Motor neuron (in vitro differentiated cells): ENCODE results near the gene RTL1. TPM values are rescaled to one million over a fixed set of nuclear protein-coding genes. Genes with fewer than 3 reads are reported as not detected.

Experiments
- ATAC-seq, 8 experiments: fragments of 200-7000 bp; cut with Tn5 transposase; replicated peaks in 6 of 8; 2 replicates each; pipeline ENCODE4 v1.8.0; 2021; ENCODE audit warnings: mild to moderate bottlenecking in 8 of 8, moderate library complexity in 8 of 8
- H3K27ac ChIP-seq, 2 donors: fragments of 250-450 bp; sonication (Bioruptor Pico); 2 replicates each; pipeline ENCODE4 v1.9.0; 2021; ENCODE audit warnings: antibody characterized with exemption in 2 of 2, mild to moderate bottlenecking in 2 of 2, moderate library complexity in 1 of 2
- H3K4me1 ChIP-seq, 2 donors: fragments of 250-450 bp; sonication (Bioruptor Pico); replicated peaks in 1 of 2; 2 replicates each; pipeline ENCODE4 v1.6.1; 2021; ENCODE audit warnings: antibody characterized with exemption in 2 of 2, mild to moderate bottlenecking in 2 of 2, moderate library complexity in 1 of 2
- H3K4me3 ChIP-seq, 5 donors: fragments of 250-450 bp; sonication (Bioruptor Pico); 2 replicates each; pipeline ENCODE4 v1.9.0; 2021; ENCODE audit warnings: antibody characterized with exemption in 5 of 5, mild to moderate bottlenecking in 5 of 5, moderate library complexity in 4 of 5
- WGBS, 10 experiments: fragments of 450-650 bp; shearing (Covaris generic); methylation state at CpG; one replicate each; pipeline ENCODE4 v1.0.0; 2022; 5-methylcytosine and 5-hydroxymethylcytosine counted together
- in situ Hi-C, 9 experiments: fragments of 400-800 bp; cut with MboI; loops; one replicate each; pipeline ENCODE4 v1.15.0; 2021; ENCODE audit warnings: low sequenced_read_pairs in 9 of 9, low pct_unique_long_range_greater_than_20kb in 2 of 9; ENCODE audit not compliant: unreplicated experiment in 9 of 9
- total RNA-seq, 8 experiments: library from RNA; unstranded; fragments of 300-600 nt; gene quantifications; 2 replicates each; pipeline versions ENCODE4 v1.2.3 to v1.2.4, GENCODE V29; 2022

RTL1 gene
- total RNA-seq, 8 experiments from 2014 or later = 0.14 to 38.6 (median 6.5) TPM

GRCh38 chr14:100842799-100843198, 60.7 kb downstream of the RTL1 start:
- Histone ChIP-seq H3K4me1 (peaks cover 52 to 65% of the 10 kb centered on the region in 2 donors), H3K4me3 (no peak overlapping the region), H3K27ac (peak overlapping the region; percentile 9 to 54)
- in situ Hi-C loops = no loop called here
- WGBS, 10 experiments = 0 to 60% (median 16%) methylated on average over 1 to 7 of the region's 8 CpGs
- peak in 7 of 8 experiments; percentile 10 to 91 (median 88) for ATAC-seq

DNA sequence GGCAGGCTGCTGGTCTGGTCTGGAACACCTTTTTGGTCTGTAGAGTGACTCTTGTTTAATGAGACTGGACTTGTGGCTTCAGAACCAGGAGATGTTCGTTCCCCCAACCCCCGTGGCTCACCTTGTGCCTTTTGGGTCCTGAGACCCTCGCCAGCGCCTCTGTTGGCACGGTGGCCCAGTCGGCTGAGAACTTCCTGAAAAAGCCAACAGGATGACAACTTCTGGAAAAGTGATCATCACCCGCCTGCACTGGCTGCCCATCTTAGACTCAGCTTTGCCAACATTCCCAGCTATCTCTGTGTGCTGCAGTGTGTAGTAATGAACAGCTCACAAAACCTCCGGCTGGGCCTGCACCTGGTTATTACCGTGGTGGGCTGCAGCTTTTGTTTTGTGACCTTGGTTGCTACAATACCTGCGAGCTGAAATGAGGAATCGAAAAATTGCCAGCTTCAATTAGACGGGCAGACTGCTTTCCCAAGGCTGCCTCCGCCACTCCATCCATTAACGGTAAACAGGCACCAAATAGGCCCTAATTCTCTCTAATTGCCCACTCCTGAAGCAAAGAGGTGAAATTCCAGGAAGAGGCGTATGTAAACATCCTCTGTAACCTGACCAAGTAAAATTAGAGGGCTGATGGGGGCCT, 61.6 kb downstream of the RTL1 start:
- Histone ChIP-seq H3K27ac (no peak overlapping the region), H3K4me1 (peaks cover 59 to 70% of the 10 kb centered on the region in 2 donors), H3K4me3 (no peak overlapping the region)
- no peak for ATAC-seq
- WGBS, 10 experiments = 70 to 100% (median 89%) methylated on average over 2 to 13 of the region's 15 CpGs; no CpG with 5 or more reads in 2 of the 10 experiments
- in situ Hi-C loops = no loop called here

GRCh38 chr14:100841066-100841760, 62.3 kb downstream of the RTL1 start:
- Histone ChIP-seq H3K4me3 (no peak overlapping the region), H3K4me1 (peaks cover 59 to 66% of the 10 kb centered on the region in 2 donors), H3K27ac (peak overlapping the region in 1 of 2 donors; percentile 5)
- ATAC-seq = no peak
- WGBS, 10 experiments = 69 to 93% (median 72%) methylated on average over 2 to 5 of the region's 21 CpGs; no CpG with 5 or more reads in 7 of the 10 experiments
- in situ Hi-C loops = no loop called here

- Histone ChIP-seq H3K4me3 (no peak overlapping the region), H3K4me1 (peaks cover 59% of the 10 kb centered on the region in 2 donors), H3K27ac (peak overlapping the region in 1 of 2 donors; percentile 29)
- in situ Hi-C loops = no loop called here
- no peak for ATAC-seq
- 25 to 86% (median 50%) methylated on average over 2 to 16 of the region's 21 CpGs; no CpG with 5 or more reads in 2 of the 10 experiments for WGBS, 10 experiments
Measured at GRCh38 chr14:100840286-100841065, 63.0 kb downstream of the RTL1 start.

DNA sequence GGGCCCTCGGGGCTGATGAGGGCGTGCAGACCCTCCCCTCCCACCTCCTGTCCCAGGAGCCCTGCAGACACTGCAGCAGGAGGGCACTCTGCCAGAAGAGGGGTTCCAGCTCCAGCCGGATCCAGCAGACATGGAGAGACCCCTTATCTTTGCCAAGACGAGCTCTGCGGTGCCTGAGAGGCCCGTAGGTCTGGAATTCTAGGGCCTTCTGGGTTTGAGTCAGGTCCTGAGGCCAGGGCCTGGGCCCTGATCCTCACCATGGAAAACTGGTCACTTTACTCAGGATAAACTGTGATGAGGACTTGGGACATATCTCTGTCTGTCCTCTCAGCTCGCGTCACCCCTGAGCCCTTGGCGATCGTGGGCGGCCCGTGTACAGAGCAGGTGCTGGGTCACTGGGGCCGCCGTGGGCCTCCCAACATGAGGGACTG, 63.8 kb downstream of the RTL1 start:
- in situ Hi-C loops = no loop called here
- peak overlapping the region in 1 of 2 donors; percentile 29 for H3K27ac ChIP-seq
- WGBS, 10 experiments = 0 to 83% (median 72%) methylated on average over 1 to 9 of the region's 14 CpGs; no CpG with 5 or more reads in 4 of the 10 experiments
- peaks cover 62 to 64% of the 10 kb centered on the region in 2 donors for H3K4me1 ChIP-seq
- no peak overlapping the region for H3K4me3 ChIP-seq
- ATAC-seq = no peak

DNA sequence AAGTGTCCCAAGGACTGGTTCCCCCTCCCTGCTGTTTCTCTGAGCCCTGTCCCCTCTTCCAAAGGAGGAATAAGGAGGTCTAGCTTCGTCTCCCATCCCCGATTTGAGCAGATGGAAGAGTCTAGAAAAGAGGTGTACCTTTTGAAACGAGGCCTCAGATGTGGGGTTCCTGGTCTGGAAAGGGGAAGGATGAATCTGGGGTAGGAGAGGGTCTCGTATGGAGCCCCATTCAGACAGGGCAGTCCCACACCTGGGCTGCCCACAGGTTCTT, 64.3 kb downstream of the RTL1 start:
- H3K4me1 ChIP-seq = peaks cover 62 to 64% of the 10 kb centered on the region in 2 donors
- 0 to 60% (median 30%) methylated on average over 1 to 4 of the region's 4 CpGs; no CpG with 5 or more reads in 5 of the 10 experiments for WGBS, 10 experiments
- in situ Hi-C loops = no loop called here
- no peak for ATAC-seq
- H3K27ac ChIP-seq = no peak overlapping the region
- no peak overlapping the region for H3K4me3 ChIP-seq

GRCh38 chr14:100838493-100839314, 64.8 kb downstream of the RTL1 start:
- Histone ChIP-seq H3K27ac (no peak overlapping the region), H3K4me1 (peaks cover 62 to 63% of the 10 kb centered on the region in 2 donors)
- WGBS, 10 experiments = 17 to 85% (median 60%) methylated on average over 1 to 7 of the region's 14 CpGs; no CpG with 5 or more reads in 1 of the 10 experiments

DNA sequence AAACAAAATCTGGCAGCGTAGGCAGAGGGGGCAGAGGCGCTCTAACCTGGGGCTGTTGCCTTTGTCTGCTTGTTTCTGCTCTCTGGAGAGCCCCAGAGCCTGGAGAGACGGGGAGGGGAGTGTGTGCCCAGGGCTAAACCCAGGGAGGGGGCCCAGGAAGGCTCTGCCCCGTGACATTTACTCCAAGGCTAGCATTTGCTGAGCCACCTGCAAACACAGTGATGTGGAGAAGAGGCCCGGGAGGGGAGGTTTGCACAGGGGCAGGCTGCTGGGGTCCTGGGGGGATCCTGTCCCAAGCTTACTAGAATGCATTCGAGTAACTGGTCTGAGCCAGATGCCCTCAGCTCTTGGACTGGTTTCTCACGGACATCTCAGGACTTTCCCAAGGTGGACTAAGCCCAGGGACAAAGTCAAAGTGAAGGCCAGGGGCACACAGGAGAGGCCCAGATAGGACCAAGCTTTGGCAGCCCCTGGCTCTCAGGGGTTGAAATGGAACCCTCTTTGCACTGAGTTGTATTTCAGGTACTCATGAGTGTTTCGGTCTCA, 65.6 kb downstream of the RTL1 start:
- H3K4me1 ChIP-seq = peaks cover 60% of the 10 kb centered on the region in 2 donors
- WGBS, 10 experiments = 20 to 100% (median 70%) methylated on average over 1 to 3 of the region's 8 CpGs; no CpG with 5 or more reads in 4 of the 10 experiments
- peak overlapping the region in 1 of 2 donors; percentile 17 for H3K27ac ChIP-seq
- ATAC-seq = peak in 7 of 8 experiments; percentile 0 to 58 (median 42)
- in situ Hi-C loops = no loop called here
- no peak overlapping the region for H3K4me3 ChIP-seq

More at GRCh38 chr14:100838493-100839314, 64.8 kb downstream of the RTL1 start:
- H3K4me3 ChIP-seq = no peak overlapping the region
- in situ Hi-C loops = no loop called here
- peak in 2 of 8 experiments; percentile 0 to 7 for ATAC-seq

DNA sequence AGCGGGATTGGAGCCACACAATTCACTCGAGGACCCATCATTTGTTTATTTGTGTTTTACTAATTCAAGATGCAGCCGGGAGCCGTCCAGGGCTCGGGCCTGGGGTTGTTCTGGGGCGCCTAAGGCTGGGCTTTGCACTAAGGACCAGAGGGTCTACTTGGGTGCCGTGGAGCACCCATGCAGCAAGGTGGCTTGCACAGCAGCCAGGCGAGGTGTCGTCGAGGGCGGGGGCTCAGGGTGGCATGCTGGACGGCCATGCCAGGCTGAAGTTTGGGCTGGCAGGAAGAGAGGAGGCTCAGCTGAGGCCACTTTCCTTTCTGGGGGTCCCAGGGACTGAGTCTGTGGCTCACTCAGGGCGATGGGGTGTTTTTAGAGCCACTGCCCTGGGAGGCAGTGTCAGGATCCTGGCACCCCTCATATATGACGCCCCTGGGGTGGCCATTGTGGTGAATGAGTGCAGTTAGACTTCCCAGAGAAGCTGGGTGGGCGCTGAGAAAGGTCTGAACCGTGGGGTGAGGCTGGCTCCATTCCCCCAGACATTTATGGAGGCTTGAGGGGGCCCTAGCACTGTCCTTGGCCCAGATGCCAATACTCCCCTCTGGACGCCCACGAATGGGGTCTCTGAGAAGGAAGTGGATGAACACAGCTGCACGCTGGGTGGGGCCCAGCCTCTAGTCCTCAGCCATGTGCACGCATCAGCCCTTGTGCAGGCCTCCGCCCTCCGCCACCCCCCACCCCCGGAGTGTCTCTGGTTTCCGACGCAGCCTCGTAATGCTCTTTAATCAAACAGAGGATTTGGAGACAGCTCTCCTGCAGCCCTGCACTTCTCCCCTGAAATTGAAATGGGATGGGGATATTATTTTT, 66.3 kb downstream of the RTL1 start:
- ATAC-seq = peak in 7 of 8 experiments; percentile 25 to 53 (median 37)
- Histone ChIP-seq H3K4me3 (no peak overlapping the region), H3K4me1 (peaks cover 60% of the 10 kb centered on the region in 2 donors), H3K27ac (peak overlapping the region in 1 of 2 donors; percentile 17)
- WGBS, 10 experiments = 17 to 100% (median 83%) methylated on average over 1 to 11 of the region's 26 CpGs; no CpG with 5 or more reads in 1 of the 10 experiments
- in situ Hi-C loops = no loop called here

DNA sequence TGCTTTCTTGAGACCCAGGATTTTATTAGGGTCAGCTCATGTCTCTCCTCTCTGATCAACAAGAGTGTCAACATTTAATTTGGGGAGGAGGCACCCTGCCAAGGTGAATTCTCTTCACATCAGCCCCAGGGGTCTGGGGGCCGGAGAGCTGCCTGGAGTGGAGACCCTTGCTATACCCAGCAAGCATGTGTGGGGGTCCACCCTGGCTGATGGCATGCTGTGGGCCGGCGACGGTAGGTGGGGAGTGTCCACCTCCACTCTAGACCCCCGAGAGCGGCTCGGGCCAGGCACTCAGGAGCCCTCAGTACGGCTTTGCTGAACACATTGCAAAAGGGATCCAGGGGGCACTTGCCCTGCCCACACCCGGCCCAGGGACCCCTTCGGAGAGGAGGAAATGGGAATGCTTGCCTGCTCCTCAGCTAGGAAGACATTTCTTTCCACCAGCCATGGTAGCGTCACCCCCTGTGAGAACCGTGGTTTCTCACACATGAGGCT, 67.2 kb downstream of the RTL1 start:
- ATAC-seq = no peak
- WGBS, 10 experiments = 93 to 100% (median 100%) methylated on average over 1 to 3 of the region's 12 CpGs; no CpG with 5 or more reads in 5 of the 10 experiments
- in situ Hi-C loops = no loop called here
- Histone ChIP-seq H3K4me1 (peaks cover 65% of the 10 kb centered on the region in 2 donors), H3K27ac (no peak overlapping the region), H3K4me3 (no peak overlapping the region)

DNA sequence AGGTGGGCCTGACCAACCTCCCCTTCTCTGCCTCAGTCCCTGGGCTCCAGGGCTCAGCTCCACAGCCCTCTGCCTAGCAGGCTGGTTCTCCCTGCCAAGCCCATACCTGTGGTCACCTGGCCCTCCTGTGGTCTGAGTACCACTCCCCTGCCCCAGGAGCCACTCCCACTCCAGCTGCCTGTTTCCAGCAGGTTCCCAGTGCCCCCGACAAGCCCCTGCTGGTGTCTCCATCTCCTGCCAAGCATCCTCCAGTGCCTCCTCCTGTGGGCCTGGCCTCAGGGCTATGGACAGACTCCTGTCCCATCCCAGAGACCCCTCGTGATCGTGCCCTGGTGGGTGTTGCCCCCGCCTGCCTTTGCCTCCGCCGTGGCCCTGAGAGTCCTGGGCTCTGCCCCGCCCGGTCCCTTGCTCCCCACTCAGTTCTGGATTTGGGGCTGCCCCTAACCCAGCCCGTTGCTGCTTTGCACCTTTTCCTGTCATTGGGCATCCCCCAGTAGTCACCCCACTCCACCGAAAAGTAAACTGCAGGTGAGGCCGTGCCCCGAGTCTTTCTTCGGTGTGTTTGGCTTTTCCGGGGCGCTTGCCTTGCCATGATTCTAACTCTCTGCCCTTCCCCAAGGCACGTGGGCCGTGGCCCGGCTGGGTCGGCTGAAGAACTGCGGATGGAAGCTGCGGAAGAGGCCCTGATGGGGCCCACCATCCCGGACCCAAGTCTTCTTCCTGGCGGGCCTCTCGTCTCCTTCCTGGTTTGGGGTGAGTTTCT, 67.8 kb downstream of the RTL1 start:
- H3K4me3 ChIP-seq = no peak overlapping the region
- H3K4me1 ChIP-seq = peaks cover 66% of the 10 kb centered on the region in 2 donors
- no peak overlapping the region for H3K27ac ChIP-seq
- in situ Hi-C loops = no loop called here
- 60 to 100% (median 94%) methylated on average over 1 to 7 of the region's 24 CpGs; no CpG with 5 or more reads in 3 of the 10 experiments for WGBS, 10 experiments
- peak in 3 of 8 experiments; percentile 0 to 2 (median 0) for ATAC-seq
